ENCODE data around the gene ITGA2. TPM values are rescaled to one million over a fixed set of nuclear protein-coding genes. Genes with fewer than 3 reads are reported as not detected.
A peak's percentile ranks its signal among the peaks of the same experiment; 100 is the strongest.

Gene ITGA2
- total and polyA plus RNA-seq, 3 experiments from 2014 or later = 0.51 to 2.8 (median 2.7) TPM

DNA sequence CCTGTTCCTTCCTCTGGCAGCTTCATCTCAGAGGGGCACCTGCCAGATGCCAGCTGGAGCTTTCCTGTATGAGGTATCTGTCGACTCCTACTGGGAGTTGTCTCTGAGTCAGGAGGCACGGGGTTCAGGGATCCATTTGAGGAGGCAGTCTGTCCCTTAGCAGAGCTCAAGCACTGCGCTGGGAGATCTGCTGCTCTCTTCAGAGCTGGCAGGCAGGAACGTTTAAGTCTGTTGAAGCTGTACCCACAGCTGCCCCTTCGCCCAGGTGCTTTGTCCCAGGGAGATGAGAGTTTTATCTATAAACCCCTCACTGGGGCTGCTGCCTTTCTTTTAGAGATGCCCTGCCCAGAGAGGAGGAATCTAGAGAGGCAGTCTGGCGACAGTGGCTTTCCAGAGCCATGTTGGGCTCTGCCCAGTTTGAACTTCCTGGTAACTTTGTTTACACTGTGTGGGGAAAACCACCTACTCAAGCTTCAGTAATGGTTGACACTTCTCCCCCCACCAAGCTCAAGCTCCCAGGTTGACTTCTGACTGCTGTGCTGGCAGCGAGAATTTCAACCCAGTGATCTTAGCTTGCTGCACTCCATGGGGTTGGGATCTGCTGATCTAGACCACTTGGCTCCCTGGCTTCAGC is 11.8 kb upstream of the ITGA2 start:
- Histone ChIP-seq H3K36me3 (ENCODE audit: insufficient read depth, low read length) (no peaks in the 10 kb centered on the region), H3K4me1 (ENCODE audit: insufficient read depth, low read length) (no peaks in the 10 kb centered on the region), H3K27ac (ENCODE audit: low read depth, low read length) (no peak overlapping the region), H3K9me3 (ENCODE audit: low read length) (no peaks in the 10 kb centered on the region), H3K27me3 (ENCODE audit: insufficient read depth, low read length, poor library complexity, severe bottlenecking) (no peaks in the 10 kb centered on the region), H3K4me3 (ENCODE audit: low read length) (no peak overlapping the region)
- POLR2A ChIA-PET = no interaction called here
- no peaks in the 10 kb centered on the region for H3K4me1 Mint-ChIP-seq
- H3K27ac Mint-ChIP-seq = no peak overlapping the region
- no peak overlapping the region for H3K4me3 Mint-ChIP-seq
- H3K36me3 Mint-ChIP-seq = no peaks in the 10 kb centered on the region
- DNase-seq = no peak
- CTCF ChIA-PET = interaction anchor here (1.2 kb wide), 1 partner anchor 9 kb away, joined by 3 read pairs; no protein-coding TSS in a partner anchor
- peaks cover 10 to 46% of the 10 kb centered on the region in 2 donors for H3K27me3 Mint-ChIP-seq
- peaks cover 0 to 15% (median 10%) of the 10 kb centered on the region in 5 donors for H3K9me3 Mint-ChIP-seq

DNA sequence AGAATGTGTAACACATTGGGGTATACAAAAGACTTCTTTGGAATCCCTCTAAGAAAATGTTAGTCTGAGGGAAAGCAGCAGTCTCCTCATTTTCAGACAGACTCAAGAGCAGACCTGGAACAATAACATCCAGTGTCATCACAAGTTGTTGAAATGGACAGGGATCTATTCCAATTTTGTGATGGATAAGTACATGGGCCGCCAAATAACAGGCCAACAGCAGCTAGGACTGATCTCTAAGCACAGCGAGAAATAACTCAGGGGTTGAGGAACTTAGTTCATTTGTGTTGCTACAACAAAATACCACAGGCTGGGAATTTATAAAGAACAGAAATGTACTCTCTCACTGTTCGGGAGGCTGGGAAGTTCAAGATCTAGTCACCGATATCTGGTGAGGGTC is 7.6 kb upstream of the ITGA2 start:
- Mint-ChIP-seq H3K27ac (no peak overlapping the region), H3K27me3 (peaks cover 10 to 44% of the 10 kb centered on the region in 2 donors), H3K4me1 (no peaks in the 10 kb centered on the region), H3K36me3 (no peaks in the 10 kb centered on the region), H3K9me3 (peaks cover 0 to 10% (median 4%) of the 10 kb centered on the region in 5 donors), H3K4me3 (no peak overlapping the region)
- Histone ChIP-seq H3K9me3 (ENCODE audit: low read length) (no peaks in the 10 kb centered on the region), H3K36me3 (ENCODE audit: insufficient read depth, low read length) (no peaks in the 10 kb centered on the region), H3K4me1 (ENCODE audit: insufficient read depth, low read length) (no peaks in the 10 kb centered on the region), H3K27ac (ENCODE audit: low read depth, low read length) (no peak overlapping the region), H3K4me3 (ENCODE audit: low read length) (no peak overlapping the region), H3K27me3 (ENCODE audit: insufficient read depth, low read length, poor library complexity, severe bottlenecking) (no peaks in the 10 kb centered on the region)
- POLR2A ChIA-PET = no interaction called here
- CTCF ChIA-PET = no interaction called here
- no peak for DNase-seq

GRCh38 chr5:52983731-52984636 is 5.2 kb upstream of the ITGA2 start:
- H3K27ac Mint-ChIP-seq = no peak overlapping the region
- no peaks in the 10 kb centered on the region for H3K9me3 Mint-ChIP-seq
- H3K4me3 Mint-ChIP-seq = no peak overlapping the region
- POLR2A ChIA-PET = interaction anchor here (0.7 kb wide), 1 partner anchor 17 kb away, joined by 5 read pairs; no protein-coding TSS in a partner anchor
- CTCF ChIA-PET = no interaction called here
- Histone ChIP-seq H3K4me1 (ENCODE audit: insufficient read depth, low read length) (peaks cover 6% of the 10 kb centered on the region), H3K27me3 (ENCODE audit: insufficient read depth, low read length, poor library complexity, severe bottlenecking) (no peaks in the 10 kb centered on the region), H3K4me3 (ENCODE audit: low read length) (no peak overlapping the region), H3K36me3 (ENCODE audit: insufficient read depth, low read length) (no peaks in the 10 kb centered on the region), H3K9me3 (ENCODE audit: low read length) (no peaks in the 10 kb centered on the region), H3K27ac (ENCODE audit: low read depth, low read length) (no peak overlapping the region)
- H3K36me3 Mint-ChIP-seq = no peaks in the 10 kb centered on the region
- H3K4me1 Mint-ChIP-seq = peaks cover 3 to 15% (median 13%) of the 10 kb centered on the region in 3 donors
- H3K27me3 Mint-ChIP-seq = peaks cover 8 to 32% of the 10 kb centered on the region in 2 donors
- DNase-seq = no peak

DNA sequence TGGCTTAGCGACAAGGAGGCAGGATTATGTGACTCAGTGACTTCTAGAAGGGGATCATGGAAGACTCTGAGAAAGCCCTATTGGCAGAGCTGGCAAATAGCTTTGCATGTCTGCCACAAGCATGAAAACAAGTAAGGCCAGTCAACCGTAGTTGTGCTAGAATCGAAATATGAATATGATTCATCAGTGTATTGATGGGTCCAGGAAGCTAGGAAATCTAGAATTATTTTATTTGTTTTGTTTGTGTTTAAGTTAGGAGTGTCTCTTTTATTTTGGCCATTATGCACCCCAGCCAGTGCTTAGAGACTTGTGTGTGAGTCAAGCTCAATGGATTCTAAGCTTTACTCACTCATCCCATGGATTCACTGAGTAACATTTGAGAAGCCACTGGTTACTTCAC is 3.8 kb upstream of the ITGA2 start:
- Histone ChIP-seq H3K27me3 (ENCODE audit: insufficient read depth, low read length, poor library complexity, severe bottlenecking) (no peaks in the 10 kb centered on the region), H3K4me3 (ENCODE audit: low read length) (no peak overlapping the region), H3K36me3 (ENCODE audit: insufficient read depth, low read length) (no peaks in the 10 kb centered on the region), H3K4me1 (ENCODE audit: insufficient read depth, low read length) (peaks cover 6% of the 10 kb centered on the region), H3K27ac (ENCODE audit: low read depth, low read length) (no peak overlapping the region), H3K9me3 (ENCODE audit: low read length) (no peaks in the 10 kb centered on the region)
- Mint-ChIP-seq H3K27me3 (peaks cover 4 to 26% of the 10 kb centered on the region in 2 donors), H3K27ac (no peak overlapping the region), H3K4me1 (peaks cover 4 to 18% (median 15%) of the 10 kb centered on the region in 3 donors), H3K9me3 (no peaks in the 10 kb centered on the region), H3K4me3 (no peak overlapping the region), H3K36me3 (no peaks in the 10 kb centered on the region)
- ChIA-PET CTCF (no interaction called here), POLR2A (no interaction called here)
- DNase-seq = no peak

- Mint-ChIP-seq H3K36me3 (no peaks in the 10 kb centered on the region), H3K4me3 (peak overlapping the region in 6 of 7 donors; percentile 42 to 77 (median 73)), H3K27me3 (peaks cover 0 to 16% of the 10 kb centered on the region in 2 donors), H3K27ac (no peak overlapping the region), H3K9me3 (no peaks in the 10 kb centered on the region), H3K4me1 (peaks cover 4 to 19% (median 15%) of the 10 kb centered on the region in 3 donors)
- Histone ChIP-seq H3K4me1 (ENCODE audit: insufficient read depth, low read length) (peaks cover 6% of the 10 kb centered on the region), H3K4me3 (ENCODE audit: low read length) (no peak overlapping the region), H3K27ac (ENCODE audit: low read depth, low read length) (no peak overlapping the region), H3K36me3 (ENCODE audit: insufficient read depth, low read length) (no peaks in the 10 kb centered on the region), H3K27me3 (ENCODE audit: insufficient read depth, low read length, poor library complexity, severe bottlenecking) (no peaks in the 10 kb centered on the region), H3K9me3 (ENCODE audit: low read length) (no peaks in the 10 kb centered on the region)
- ChIA-PET CTCF (interaction anchor here (1.5 to 1.6 kb wide), 2 partner anchors 39 to 121 kb away, joined by 3 to 5 read pairs; partner anchors contain the start of gene MOCS2), POLR2A (interaction anchor here (0.5 kb wide), 1 partner anchor 1327 kb away, joined by 6 read pairs; no protein-coding TSS in a partner anchor)
- DNase-seq = no peak
These were observed 1.3 kb upstream of the ITGA2 start for GRCh38 chr5:52987711-52988331.

GRCh38 chr5:52988335-52989024 is 672 bp upstream of the ITGA2 start:
- DNase-seq = no peak
- H3K27me3 ChIP-seq (ENCODE audit: insufficient read depth, low read length, poor library complexity, severe bottlenecking) = no peaks in the 10 kb centered on the region
- H3K36me3 Mint-ChIP-seq = no peaks in the 10 kb centered on the region
- ChIA-PET CTCF (interaction anchor here (1.3 to 1.6 kb wide), 3 partner anchors 40 to 121 kb away, joined by 3 to 5 read pairs (median 3); partner anchors contain the start of gene MOCS2), POLR2A (interaction anchor here (0.5 kb wide), 1 partner anchor 1326 kb away, joined by 6 read pairs; no protein-coding TSS in a partner anchor)
- no peak overlapping the region for H3K27ac ChIP-seq (ENCODE audit: low read depth, low read length)
- peak overlapping the region; percentile 42 to 77 (median 71) for H3K4me3 Mint-ChIP-seq
- H3K4me3 ChIP-seq (ENCODE audit: low read length) = no peak overlapping the region
- H3K27me3 Mint-ChIP-seq = peaks cover 0 to 16% of the 10 kb centered on the region in 2 donors
- H3K4me1 ChIP-seq (ENCODE audit: insufficient read depth, low read length) = peaks cover 6% of the 10 kb centered on the region
- peaks cover 4 to 19% (median 15%) of the 10 kb centered on the region in 3 donors for H3K4me1 Mint-ChIP-seq
- H3K9me3 Mint-ChIP-seq = no peaks in the 10 kb centered on the region
- no peaks in the 10 kb centered on the region for H3K9me3 ChIP-seq (ENCODE audit: low read length)
- peak overlapping the region in 2 of 8 donors; percentile 20 to 46 for H3K27ac Mint-ChIP-seq
- no peaks in the 10 kb centered on the region for H3K36me3 ChIP-seq (ENCODE audit: insufficient read depth, low read length)

GRCh38 chr5:52989781-52990527 is 802 bp downstream of the ITGA2 start:
- Mint-ChIP-seq H3K9me3 (no peaks in the 10 kb centered on the region), H3K27me3 (peaks cover 0 to 16% of the 10 kb centered on the region in 2 donors), H3K4me3 (peak overlapping the region; percentile 71 to 87 (median 75)), H3K4me1 (peaks cover 4 to 19% (median 15%) of the 10 kb centered on the region in 3 donors), H3K27ac (no peak overlapping the region), H3K36me3 (no peaks in the 10 kb centered on the region)
- ChIA-PET POLR2A (no interaction called here), CTCF (interaction anchor here (1.3 to 2.7 kb wide), 2 partner anchors 41 to 105 kb away, joined by 3 to 11 read pairs; no protein-coding TSS in a partner anchor)
- peak; percentile 2 to 52 (median 9) for DNase-seq
- Histone ChIP-seq H3K4me3 (ENCODE audit: low read length) (peak overlapping the region; percentile 56), H3K36me3 (ENCODE audit: insufficient read depth, low read length) (no peaks in the 10 kb centered on the region), H3K27me3 (ENCODE audit: insufficient read depth, low read length, poor library complexity, severe bottlenecking) (no peaks in the 10 kb centered on the region), H3K4me1 (ENCODE audit: insufficient read depth, low read length) (peaks cover 6% of the 10 kb centered on the region), H3K27ac (ENCODE audit: low read depth, low read length) (no peak overlapping the region), H3K9me3 (ENCODE audit: low read length) (no peaks in the 10 kb centered on the region)
